ENCODE measurements around the gene PABPC1L. TPM values are rescaled to one million over a fixed set of nuclear protein-coding genes. Genes with fewer than 3 reads are reported as not detected.

PABPC1L gene
- total RNA-seq, 1 experiment from 2014 or later: 127 TPM

DNA sequence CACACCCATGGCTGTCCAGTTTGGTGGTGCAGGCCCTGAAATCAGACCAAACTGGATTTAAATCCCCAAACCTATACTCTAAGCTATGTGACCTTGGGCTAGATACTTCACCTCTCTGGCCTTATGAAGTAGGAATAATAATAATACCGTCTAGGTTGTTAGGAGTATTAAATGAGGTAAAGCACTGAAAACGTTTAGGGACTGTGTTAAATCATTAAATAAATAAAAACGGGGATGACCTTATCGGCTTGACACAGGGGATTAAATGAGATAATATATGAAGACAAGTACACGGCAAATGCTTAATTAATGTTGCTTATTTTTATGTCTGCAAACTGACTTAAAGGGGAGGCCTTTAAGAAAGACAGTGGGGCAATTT is 55.8 kb downstream of the PABPC1L start (continued):
- TF ChIP-seq, protein P1, sequence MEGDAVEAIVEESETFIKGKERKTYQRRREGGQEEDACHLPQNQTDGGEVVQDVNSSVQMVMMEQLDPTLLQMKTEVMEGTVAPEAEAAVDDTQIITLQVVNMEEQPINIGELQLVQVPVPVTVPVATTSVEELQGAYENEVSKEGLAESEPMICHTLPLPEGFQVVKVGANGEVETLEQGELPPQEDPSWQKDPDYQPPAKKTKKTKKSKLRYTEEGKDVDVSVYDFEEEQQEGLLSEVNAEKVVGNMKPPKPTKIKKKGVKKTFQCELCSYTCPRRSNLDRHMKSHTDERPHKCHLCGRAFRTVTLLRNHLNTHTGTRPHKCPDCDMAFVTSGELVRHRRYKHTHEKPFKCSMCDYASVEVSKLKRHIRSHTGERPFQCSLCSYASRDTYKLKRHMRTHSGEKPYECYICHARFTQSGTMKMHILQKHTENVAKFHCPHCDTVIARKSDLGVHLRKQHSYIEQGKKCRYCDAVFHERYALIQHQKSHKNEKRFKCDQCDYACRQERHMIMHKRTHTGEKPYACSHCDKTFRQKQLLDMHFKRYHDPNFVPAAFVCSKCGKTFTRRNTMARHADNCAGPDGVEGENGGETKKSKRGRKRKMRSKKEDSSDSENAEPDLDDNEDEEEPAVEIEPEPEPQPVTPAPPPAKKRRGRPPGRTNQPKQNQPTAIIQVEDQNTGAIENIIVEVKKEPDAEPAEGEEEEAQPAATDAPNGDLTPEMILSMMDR (IDR thresholded peaks at IDR 0.05 in 2 of 3, conservative IDR thresholded peaks at IDR 0.05 in 1 of 3; ENCODE audit: borderline replicate concordance in 1 of 3, insufficient read depth in 1 of 3, low read depth in 2 of 3, low read length in 2 of 3): no peak

DNA sequence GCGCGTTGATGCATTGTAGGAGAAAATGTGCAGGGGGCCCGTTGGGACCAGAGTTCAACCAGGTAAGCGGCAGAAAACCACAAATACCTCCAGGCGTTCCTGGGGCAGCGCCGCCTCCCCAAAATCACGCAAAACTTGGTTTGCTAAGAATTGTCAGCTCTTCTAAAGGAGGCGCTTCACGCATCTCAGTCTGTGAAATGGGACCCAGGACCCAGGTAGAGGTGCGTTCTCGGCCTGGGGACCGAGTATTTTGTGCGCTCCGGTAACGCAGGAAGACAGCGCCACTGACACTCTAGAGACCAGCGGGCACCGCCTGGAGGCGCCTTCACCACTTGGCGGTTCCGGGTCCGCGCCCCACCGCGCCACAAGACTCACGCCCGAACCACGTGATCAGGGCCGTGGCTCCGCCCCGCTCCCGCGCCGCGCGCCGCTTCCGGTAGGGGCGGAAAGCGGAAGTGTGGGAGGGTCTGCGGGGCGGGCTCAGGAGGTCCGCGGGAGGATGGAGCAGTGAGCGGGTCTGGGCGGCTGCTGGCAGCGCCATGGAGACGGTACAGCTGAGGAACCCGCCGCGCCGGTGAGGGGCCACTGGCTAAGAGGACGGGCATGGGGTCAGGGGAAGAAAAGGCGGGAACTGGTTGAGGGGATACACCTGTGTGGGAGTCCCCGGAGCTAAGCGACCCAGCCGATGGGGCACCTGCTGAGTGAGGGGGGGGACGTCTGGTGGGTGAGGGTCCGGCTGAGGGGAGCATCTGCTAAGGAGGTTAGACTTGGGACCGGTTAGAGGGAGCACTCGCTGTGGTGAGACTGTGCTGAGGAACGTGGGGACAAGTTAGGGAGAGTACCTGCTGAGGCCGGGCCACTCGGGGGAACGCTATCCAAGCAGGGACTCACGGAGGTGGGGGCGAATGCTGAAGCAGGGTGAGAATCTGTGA is 56.4 kb downstream of the PABPC1L start, which contains the start of gene STK4:
Gene STK4 (plus strand): TSS at position 483 of the 932 bp plus-strand sequence. CDS start 57 bp downstream, at position 540.
- POLR2A ChIA-PET: no interaction called here
- H3K79me2 ChIP-seq (ENCODE audit: insufficient read depth, low read length): peaks cover 50% of the 10 kb centered on the region
- no peak for TF ChIP-seq ZNF274 (IDR thresholded peaks at IDR 0.05; ENCODE audit: low read depth, low read length)
- peak; percentile 84 for TF ChIP-seq POLR2AphosphoS5 (IDR thresholded peaks at IDR 0.05; ENCODE audit: low read depth, low read length)
- peak; percentile 87 for TF ChIP-seq SIN3A (IDR thresholded peaks at IDR 0.05; ENCODE audit: low read depth)
- TF ChIP-seq EGR1 (IDR thresholded peaks at IDR 0.05; ENCODE audit: low read depth): peak; percentile 79
- TF ChIP-seq, protein P2, sequence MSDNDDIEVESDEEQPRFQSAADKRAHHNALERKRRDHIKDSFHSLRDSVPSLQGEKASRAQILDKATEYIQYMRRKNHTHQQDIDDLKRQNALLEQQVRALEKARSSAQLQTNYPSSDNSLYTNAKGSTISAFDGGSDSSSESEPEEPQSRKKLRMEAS (IDR thresholded peaks at IDR 0.05): peak; percentile 92
- peak; percentile 12 for TF ChIP-seq TCF7L2 (IDR thresholded peaks at IDR 0.05; ENCODE audit: borderline replicate concordance, extremely low read depth, insufficient read depth, insufficient read length)
- TF ChIP-seq YY1 (IDR thresholded peaks at IDR 0.05; ENCODE audit: extremely low read depth, insufficient replicate concordance, low read depth, low read length): no peak
- TF ChIP-seq, protein P3, sequence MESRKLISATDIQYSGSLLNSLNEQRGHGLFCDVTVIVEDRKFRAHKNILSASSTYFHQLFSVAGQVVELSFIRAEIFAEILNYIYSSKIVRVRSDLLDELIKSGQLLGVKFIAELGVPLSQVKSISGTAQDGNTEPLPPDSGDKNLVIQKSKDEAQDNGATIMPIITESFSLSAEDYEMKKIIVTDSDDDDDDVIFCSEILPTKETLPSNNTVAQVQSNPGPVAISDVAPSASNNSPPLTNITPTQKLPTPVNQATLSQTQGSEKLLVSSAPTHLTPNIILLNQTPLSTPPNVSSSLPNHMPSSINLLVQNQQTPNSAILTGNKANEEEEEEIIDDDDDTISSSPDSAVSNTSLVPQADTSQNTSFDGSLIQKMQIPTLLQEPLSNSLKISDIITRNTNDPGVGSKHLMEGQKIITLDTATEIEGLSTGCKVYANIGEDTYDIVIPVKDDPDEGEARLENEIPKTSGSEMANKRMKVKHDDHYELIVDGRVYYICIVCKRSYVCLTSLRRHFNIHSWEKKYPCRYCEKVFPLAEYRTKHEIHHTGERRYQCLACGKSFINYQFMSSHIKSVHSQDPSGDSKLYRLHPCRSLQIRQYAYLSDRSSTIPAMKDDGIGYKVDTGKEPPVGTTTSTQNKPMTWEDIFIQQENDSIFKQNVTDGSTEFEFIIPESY (IDR thresholded peaks at IDR 0.05; ENCODE audit: extremely low read depth, insufficient replicate concordance, low read length): no peak
- peak; percentile 89 for TF ChIP-seq POLR2A (IDR thresholded peaks at IDR 0.05; ENCODE audit: borderline replicate concordance, extremely low read depth, insufficient read depth, insufficient read length)
- no peak for TF ChIP-seq CBX3 (IDR thresholded peaks at IDR 0.05; ENCODE audit: low read depth)
- TF ChIP-seq RAD21 (IDR thresholded peaks at IDR 0.05; ENCODE audit: low read depth): no peak
- peak; percentile 96 for TF ChIP-seq ELF1 (IDR thresholded peaks at IDR 0.05; ENCODE audit: borderline replicate concordance, low read depth)
- no peak for TF ChIP-seq JUND (IDR thresholded peaks at IDR 0.05)
- TF ChIP-seq FOSL1 (IDR thresholded peaks at IDR 0.05; ENCODE audit: low read depth): no peak
- no peak for TF ChIP-seq EZH2phosphoT487 (IDR thresholded peaks at IDR 0.05; ENCODE audit: borderline replicate concordance)
- no peak for TF ChIP-seq EZH2 (IDR thresholded peaks at IDR 0.05)
- TF ChIP-seq SP1 (IDR thresholded peaks at IDR 0.05; ENCODE audit: low read depth): peak; percentile 46; the same call in 1 of the 2 replicates
- no peak for TF ChIP-seq SRF (IDR thresholded peaks at IDR 0.05; ENCODE audit: low read depth)
- no peak for TF ChIP-seq CEBPB (IDR thresholded peaks at IDR 0.05; ENCODE audit: low read depth)

More for the DNA sequence above, 56.4 kb downstream of the PABPC1L start, which contains the start of gene STK4:
- peaks cover 4% of the 10 kb centered on the region; the same call in 1 of the 2 replicates for H4K20me1 ChIP-seq (ENCODE audit: insufficient read depth)
- ChIA-PET CTCF (interaction anchor here (1.3 kb wide), 1 partner anchor 11 kb away, joined by 3 read pairs; no protein-coding TSS in a partner anchor), RAD21 (ENCODE audit: low non-redundant PET in 1 of 2, low total read pairs in 2 of 2, uncharacterized antibody in 2 of 2, unreplicated experiment in 2 of 2) (no interaction called here)
- intact Hi-C loops (cut with micrococcal nuclease): no loop called here
- peak within 1 kb of the TSS; percentile 23 for H2AFZ ChIP-seq (ENCODE audit: low read depth, low read length, poor library complexity, severe bottlenecking)
- H3K4me3 ChIP-seq (replicated peaks in 1 of 2; ENCODE audit: low read depth in 1 of 2, low read length in 2 of 2): peak within 1 kb of the TSS; percentile 81 to 94
- no peaks in the 10 kb centered on the region for H3K27me3 ChIP-seq (ENCODE audit: insufficient read depth, low read length)
- no TSS peak for BruUV-seq (replicated peaks)
- H3K4me2 ChIP-seq (ENCODE audit: low read length): peak within 1 kb of the TSS; percentile 76
- peaks cover 12 to 41% of the 10 kb centered on the region in 2 experiments for H3K4me1 ChIP-seq (ENCODE audit: control insufficient read depth in 1 of 2, insufficient read depth in 2 of 2, low read length in 2 of 2)
- H3K36me3 ChIP-seq (ENCODE audit: control insufficient read depth in 1 of 2, insufficient read depth in 2 of 2, low read length in 2 of 2): no peaks in the 10 kb centered on the region
- no peaks in the 10 kb centered on the region for H3K9me2 ChIP-seq (ENCODE audit: insufficient read depth)
- no peaks in the 10 kb centered on the region for H3K9me3 ChIP-seq (ENCODE audit: control insufficient read depth in 1 of 2, insufficient read depth in 1 of 2, low read depth in 1 of 2, low read length in 2 of 2)
- H3K27ac ChIP-seq (ENCODE audit: low read depth, low read length): peak within 1 kb of the TSS; percentile 55
- peak; percentile 94 for ATAC-seq
- peak; percentile 86 for DNase-seq (ENCODE audit: low read depth, low spot score)
- H3K9ac ChIP-seq (ENCODE audit: low read length): peak within 1 kb of the TSS; percentile 81

All from HCT116 (cell line).